ENCODE measurements around the gene USP47.

The USP47 gene

DNA sequence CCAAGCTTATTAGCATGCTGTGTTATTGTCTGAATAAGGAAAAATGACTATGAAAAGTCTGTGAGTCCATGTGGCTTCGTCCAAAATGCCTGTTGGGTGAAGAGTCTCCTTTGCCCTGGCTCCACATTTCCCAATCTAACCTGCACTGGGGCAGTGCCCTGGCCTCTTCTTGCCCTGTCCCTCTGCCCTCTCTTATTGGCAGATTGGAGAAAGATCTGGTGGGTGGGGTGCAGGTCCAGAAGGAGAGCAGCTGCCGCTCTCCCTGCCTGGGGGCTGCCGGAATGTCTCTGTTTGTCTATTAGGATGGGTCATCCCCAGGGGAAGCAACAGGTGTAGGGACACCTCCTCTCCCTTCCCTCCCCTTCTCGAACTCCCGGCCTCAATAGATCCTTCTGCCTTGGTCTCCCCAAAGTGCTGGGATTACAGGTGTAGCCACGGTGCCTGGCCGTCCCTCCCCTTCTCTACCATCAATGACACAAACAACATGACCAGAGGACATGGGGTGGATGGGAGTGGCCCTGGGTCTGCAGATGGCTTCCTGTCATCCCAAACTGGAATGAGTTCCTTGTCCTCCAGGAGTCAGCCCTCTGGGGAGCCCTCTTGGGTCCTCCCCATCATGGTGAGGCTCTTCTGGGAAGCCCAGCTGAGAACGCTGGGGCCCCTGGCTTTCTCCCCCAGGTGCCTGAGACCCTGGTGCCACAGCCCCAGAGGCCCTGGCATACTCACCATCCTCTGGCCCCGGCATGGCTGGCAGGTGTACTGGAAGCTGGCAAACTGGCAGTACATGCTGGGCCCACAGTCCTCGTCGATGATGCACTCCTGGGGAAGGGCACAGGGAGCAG, 126.1 kb downstream of the USP47 start:
- DNase-seq = no peak

DNA sequence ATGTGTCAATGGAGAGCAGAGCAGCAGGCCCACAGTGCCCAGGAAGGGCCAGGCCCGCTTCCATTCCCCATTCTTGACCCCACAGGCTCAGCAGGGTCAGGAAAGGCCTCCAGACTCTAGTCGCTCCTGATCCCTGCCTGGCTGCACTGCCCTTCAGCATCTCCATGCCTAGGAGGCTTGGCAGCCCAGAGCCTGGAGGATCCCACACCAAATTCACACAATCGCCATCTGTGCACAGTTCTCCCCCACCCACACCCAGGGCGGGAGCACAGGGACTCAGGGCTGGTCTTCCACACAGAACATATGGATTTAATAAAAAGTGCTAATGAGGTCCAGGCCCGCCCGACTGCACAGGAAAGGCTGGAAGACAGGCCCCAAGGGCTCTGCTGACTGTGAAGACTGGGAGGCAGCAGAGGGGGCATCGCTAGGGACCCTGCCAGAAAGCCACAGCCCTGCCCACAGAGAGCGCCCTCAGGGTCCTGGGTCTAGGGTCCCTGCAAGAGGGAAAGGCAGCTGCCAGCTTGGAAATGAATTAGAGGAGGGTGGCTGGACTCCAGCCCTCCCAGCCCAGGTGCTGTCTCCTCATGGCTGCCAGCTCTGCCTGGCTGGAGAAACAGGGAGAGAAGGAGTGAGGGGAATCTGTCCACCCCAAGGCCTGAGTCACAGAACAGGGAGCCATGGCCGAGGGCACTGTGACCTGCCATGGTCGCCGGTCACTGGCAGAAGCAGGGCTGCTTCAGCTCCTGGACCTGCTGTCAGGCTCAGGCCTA, 126.9 kb downstream of the USP47 start:
- DNase-seq = no peak

DNA sequence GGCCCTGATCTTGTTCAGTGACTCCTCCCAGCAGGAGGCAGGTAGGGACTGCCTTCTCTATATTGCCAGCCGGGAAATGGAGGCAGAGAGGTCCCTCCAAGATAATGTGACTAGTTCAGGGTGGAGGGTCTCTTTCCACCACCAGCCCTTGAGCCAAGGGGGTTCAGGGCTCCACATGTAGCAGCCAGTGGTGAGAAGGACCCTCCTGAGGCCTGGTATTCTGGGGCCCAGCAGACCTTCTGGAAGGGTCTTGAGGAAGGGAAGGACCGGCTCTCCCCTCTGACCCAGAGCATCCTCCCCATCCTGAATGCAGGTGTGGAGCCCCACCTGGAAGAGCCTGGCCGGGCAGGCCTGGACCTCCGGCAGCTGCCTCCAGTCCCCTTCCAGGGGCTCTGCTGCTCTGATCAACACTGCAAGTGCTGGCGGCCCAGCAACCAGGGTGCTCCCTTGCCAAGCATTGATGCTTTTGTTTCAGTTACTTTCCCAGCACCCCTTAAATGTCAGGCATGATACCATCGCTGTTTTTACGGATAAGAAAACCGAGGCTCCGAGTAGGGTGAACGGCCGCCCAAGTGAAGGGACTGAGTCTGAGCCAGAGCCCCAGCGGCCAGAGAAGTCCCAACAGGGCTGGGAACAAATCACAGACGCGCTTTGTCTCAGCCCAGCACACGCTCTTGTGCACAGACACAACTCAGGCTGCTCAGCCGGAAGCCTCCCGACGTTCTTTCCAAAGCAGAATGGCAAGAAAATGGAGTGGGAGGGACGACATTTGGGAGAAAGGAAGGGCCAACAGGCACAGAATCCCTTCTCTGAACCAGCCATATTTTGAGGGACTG, 127.8 kb downstream of the USP47 start:
- DNase-seq = no peak

DNA sequence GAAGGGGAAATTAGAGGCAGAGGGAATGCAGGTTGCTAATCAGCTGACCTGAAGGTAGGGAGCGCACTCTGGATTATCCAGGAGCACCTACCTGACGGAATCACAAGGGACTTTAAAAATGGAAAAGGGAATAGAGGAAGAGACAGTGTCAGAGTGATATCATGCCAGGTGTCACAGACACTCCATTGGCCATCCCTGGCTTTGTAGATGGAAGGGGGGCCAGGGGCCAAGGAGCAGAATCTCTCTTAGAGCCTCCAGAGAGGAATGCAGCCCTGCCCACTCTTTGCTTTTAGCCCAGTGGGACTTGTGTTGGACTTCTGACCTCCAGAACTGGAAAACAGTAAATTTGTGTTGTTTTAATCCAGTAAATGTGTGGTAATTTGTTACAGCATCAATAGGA, 128.8 kb downstream of the USP47 start:
- DNase-seq = no peak

DNA sequence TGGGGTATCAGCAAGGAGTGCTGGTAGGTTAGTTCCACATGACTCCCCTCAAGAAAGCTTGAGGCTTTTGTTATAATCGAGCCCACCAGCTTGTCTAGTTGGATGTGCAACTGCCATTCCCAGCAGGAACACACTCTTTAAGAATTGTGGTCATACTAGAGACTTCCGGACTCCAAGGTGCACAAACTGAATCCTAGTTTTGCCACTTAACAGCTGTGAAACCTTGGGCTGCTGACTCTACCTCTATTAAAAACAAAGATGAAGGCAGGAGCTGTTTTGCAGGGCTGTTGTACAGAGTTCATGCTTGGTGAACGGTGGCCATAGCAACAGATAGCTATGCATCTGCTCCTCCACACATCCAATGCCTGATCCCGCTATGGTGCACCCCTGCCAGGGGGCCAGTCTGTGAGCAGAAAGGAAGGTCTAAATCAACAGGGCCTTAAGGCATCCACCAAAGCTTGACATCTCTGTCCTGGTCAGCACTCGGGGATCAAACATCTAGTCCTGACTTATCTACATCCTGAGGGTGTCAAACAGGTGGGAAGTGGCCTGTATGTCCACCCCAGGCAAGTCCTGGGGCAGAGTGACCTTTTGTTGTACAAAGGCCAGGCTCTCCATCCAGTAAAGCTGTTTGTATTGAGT, 130.3 kb downstream of the USP47 start:
- no peak for DNase-seq

DNA sequence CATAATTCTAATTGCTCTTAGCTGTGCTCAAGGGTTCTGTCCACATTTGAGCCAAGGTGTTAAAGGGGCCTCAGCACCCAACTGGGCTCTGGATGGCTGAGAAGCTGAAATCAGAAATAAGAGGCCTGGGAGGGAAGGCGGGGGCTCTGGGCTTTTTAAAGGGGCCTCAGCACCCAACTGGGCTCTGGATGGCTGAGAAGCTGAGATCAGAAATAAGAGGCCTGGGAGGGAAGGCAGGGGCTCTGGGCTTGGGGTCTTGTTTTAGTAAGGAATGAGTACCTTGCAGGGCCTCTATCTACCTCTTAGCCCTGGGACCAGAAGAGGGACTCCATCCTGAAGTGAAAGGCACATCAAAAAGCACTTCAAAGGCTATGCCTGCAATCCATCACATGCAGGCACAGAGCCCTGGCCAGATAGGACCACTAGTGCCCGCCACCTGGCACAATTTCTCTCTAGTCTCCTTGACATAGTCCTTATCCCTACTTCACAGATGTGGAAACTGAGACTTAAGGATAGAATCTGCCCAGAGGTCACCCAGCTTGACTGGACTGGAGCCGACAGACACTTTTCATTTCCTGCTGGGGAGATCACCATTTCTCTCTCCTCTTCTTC, 131.1 kb downstream of the USP47 start:
- DNase-seq = no peak

DNA sequence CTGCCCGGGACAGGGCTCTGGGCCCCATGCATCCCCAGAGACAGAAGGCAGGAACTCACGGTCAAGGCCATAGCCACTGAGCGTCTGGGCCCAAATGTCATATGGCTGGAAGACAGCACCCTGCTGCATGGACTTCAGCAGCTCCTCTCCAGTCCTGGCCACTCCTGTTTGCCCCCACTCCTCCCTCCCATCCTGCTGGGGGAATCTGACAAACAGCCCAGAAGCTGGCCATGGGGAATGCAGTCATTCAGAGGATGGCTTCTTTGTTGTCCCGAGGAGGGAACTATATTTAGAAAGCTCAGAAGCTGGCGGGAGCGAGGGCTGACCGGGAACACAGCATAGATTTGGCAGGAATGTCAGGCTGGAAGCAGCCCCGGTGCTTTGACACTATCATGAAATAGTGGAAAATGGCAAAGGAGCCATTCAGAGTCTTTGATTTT, 131.6 kb downstream of the USP47 start:
- no peak for DNase-seq

DNA sequence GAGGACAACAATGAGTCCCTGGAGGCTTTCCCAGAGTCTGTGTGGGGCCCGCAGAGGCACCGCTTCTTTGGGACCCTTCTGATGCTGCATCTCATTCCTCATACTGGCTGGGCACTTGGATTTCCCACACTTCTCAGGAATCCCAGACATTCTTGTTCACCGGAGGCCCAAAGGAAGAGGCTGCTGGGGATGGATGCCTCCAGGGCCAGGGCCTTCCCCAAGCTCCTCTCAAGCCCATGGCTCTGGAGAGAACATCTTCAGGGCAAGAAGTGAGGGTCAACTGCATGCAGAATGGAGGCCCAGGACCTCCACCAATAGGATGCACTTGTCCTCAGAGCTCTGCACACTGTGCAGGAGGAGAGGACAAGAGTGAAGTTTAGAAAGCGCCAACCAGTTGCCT, 132.1 kb downstream of the USP47 start:
- DNase-seq = no peak

DNA sequence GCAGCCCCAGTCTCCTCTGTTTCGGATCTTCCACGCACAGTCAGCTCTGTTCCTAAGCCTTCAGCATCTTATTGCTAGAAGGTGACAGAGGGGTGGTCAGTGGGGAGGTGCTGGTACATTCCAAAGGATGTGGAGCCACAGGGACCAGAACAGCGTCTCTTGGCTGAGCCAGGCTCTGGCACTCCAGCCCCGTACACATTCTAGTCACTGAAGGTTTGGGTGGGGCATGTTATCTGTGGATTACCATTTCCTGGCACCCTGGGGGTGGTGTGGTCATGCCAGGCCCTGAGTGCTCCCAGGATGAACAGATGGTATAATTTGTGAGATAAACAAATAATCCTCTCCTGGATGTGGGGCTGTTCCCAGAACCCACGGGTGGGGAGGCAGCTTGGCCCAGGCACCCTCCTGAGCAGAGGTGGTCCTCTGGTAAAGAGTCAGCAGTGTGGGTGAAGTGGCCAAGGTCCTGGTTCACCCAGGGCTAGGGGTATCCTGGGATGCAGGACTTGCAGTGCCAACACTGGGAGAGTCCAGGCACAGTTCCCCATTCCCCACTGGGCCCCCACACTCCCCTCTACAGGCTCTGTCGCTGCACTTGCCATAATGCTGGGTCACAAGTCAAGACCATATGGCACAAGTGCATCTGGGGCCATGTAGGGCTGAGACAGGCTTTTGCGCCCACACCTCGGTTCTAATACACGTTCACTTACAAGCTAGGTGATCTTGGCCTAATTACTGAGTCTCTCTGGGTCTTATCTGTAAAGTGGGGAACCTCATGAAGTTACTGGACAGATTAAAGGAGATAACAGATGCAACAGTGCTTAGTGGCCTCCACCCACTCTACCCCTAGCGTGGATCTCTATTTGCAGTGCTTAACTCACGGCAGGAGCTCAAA, 133.7 kb downstream of the USP47 start:
- DNase-seq = no peak

DNA sequence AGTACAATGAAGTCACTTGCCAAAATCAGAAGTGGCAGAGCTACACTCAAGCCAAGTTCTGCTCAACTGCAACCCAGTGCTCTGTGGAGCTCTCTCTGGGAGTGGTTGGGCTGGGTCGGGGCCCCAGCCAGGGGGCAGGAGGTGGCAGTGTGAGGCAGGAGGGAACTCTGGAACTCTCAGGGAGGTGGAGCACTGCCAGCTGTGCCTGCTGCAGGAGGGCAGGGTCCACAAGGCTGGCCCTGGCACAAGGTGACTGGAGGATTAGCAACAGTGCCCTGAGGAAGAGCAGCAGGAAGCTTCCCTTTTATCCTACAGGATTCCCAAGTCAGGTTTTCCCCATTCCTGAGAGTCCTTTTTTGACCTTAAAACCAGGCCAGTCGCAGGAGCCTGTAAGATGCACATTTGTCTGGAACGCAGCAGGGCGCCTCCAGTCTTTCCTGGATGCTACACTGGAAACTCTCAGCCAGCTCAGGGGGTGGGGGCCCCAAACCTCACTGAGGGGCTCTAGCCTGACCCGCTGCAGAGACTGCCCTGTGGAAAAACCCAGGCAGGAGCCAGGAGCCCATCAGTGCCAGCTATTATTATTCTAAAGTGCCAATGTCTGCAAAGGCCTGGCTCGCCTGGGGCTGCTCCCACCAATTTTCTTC, 134.8 kb downstream of the USP47 start:
- DNase-seq = no peak

DNA sequence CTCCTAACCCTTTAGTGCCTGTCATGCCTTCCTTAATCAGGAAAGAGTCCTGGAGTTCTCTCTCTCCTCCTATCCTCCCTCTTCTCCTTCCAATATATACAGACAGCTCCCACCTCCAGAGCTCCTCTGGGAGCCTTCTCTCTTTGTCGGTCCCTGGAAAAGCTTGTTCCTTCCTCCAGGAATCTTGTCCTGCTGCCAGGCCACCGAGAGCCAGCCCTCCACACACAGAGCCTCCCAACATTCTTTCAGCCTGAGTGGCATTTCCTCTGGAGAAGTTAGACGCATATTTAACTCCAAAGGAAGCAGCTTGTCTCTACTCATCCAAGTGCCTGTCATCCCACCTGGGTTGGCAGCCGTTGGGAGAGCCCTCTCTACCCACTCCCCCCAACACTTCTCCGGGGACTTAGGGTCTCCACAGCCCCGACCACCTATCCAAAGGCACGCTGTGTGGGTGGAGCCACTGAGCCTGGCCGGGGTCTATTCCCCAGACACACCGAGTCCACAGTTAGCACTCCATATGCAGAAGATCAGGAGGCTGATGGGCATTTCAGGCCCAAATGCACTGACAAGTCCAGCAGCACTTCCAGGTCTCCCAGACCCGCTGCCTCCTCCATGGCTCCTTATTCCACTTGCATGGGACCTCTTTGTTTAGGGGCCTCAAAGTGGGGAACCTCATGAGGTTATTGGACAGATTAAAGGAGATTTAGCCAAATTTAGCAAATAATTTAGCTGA, 135.6 kb downstream of the USP47 start:
- no peak for DNase-seq

DNA sequence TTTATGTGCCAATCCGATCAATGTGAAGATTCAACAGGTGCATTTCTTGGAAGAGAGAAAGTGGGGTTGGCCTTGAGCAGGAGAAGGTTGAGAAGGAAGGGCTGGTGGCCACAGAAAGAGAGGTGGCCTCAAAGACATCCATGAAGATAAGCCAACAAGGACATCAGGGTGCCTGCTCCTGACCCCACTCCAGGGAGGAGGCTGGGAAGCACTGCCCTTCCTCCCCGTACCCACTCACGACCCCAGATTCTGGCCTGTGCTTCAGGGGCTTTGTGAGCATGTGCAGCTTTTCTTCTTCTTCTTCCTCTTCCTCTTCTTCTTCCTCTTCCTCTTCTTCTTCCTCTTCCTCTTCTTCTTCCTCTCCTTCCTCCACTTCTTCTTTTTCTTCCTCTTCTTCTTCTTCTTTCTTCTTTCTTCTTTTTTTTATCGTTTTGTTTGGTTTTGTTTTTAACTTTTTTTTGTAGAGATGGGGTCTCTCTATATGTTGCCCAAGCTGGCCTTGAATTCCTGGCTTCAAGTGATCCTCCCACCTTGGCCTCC, 136.4 kb downstream of the USP47 start:
- DNase-seq = no peak

DNA sequence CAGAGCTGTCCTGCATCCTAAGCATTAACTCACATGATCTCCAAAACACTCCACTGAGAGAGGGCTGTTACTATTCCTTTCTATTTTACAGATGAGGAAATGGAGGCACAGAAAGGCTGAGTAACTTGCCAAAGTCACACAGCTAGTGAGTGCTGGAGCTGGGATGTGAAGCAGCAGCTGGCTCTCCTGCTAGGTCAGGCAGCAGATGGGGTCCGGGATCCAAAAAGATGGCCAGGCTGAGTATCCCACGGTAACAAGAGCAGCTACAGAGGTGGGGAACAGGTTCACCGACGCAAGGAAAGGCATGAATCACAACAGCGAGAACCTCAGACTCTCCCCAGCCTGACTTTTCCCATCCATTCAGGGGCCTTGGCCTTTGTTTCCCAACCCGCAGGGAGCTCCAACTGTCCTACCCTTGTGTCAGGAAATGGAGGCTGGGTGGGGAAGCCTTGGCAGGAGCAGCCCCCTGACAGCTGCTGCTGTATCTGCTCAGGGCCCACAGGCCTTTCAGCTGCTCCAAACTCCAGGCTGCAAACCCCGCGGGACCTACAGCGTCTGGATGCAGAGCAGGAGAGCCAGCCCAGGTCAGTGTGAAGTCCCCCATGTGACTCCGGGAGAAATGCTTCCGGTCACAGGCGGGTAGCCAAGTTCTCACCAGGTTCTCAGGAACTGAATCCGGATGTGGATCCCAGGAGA, 137.2 kb downstream of the USP47 start:
- no peak for DNase-seq

DNA sequence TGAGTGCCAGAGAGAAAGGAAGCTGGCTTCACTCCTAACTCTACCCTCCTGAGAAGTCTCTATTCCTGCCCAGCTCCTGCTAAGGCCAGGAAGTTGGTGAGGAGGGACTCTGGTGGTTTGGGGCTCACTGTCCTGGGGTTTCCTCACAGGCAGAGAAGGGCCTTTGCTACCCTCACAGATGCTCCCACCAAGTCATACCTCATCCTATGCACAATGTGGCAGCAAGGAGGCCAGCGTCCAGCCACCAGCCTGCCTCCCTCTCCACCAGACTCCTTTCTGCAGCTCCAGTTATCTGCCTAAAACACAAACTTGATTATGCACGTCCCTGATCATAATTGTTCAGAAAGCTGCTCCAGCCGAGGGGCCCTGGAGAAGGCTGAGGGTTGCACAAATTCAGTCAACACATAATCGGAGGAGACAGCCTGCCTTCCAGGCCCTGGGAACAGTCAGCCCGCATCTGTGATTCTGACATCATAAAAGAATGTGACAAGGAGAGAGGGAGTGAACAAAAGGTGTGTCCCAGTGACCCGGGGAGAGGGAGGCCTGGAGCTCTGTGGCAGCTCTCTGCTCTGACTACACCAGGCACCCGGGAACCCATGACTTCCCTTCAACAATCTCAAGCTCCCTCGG, 137.8 kb downstream of the USP47 start:
- DNase-seq = no peak

DNA sequence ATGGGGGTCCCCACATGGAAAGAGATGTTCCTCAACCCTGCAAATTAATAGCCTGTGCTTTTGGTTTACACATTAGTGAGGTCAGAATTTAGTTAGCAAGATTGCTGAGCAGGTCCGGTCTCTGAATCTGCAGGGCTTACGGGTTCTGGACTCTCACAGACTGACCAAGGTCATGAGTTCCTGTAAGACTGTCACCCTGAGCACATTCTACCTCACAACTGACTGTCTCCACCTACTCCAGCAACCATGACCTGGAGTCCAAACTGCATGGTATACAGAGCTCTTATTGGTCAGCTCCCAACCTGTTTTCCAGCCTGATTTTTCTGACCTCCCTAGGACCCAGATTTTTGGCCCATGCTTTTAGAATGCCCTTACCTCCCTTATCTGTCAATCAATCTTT, 138.4 kb downstream of the USP47 start:
- DNase-seq = no peak

DNA sequence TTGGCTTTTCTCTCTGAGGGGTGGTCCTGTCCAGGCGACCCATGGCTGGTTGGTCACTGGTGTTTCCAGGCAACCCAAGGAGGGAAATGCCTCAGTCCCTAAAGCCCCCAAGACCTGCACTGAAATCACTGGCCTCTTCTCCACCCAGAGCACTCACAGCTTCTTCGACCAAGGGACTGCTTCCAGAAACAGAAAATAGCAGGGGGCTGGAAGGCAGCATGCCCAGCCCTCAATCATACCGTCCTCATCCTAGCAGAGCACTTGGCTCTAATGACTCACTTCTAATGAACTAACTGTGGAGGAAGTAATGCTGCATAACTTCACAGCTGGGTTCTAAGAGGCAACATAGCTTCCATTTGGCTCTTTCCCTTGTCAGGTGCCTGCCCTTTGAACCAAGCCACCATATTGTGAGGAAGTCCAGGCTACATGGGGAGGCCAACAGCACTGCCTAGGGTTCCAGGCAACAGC, 139.1 kb downstream of the USP47 start:
- no peak for DNase-seq

DNA sequence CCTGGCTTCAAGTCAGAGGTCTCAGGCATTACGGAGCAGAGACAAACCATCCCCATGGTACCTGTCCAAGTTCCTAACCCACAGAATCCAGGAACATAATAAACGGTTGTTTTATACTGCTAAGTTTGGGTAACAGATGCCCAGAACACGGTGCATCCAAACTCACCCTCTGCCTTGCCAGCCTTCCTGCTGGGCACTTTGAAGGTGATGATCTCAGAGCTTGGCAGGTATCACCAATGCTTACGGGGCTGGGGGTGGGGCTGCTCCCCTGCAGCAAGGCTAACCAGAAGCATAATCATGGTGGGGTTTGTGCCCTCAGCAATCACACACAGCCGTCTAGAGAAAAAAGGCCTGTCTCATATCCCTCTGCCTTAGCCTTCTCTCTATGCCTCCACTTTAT, 139.6 kb downstream of the USP47 start:
- DNase-seq = no peak

DNA sequence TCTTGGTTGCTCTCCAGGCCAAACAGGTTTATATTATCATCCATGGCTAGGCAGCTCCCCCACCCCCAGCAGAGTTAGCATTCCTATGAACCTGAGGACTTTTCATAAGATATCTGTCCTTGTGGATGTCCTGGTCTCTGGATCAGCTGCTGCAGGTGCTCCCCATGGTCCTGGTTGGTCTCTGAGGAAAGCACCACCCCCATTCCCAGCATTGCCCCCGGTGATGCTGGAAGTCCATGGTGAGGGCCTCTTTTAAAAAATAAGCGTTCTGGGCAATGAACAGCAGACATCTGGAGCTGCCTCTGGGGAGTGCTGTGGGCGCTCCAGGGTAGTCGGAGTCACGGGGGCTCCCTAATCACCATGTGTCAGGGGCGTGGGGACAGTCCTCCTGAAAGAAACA, 140.1 kb downstream of the USP47 start:
- DNase-seq = no peak

DNA sequence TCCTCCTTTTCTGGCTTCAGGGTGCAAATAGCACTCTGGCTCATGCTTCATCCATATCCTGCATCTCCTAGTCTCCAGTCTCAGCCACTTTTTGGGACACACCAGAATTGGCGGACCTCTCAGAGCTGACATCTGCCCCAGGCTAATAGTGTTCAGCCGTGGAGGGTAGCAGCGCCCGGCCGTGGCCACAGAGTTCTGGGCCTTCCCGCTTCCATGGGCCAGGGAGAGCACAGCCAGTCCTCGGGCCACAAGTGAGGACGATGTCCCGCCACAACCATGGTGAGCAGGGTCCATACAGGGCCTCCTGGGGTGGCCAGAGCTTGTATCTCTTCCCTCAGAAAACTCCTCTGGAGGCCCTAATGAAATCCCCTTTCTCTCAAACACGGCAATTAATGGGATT, 140.7 kb downstream of the USP47 start:
- no peak for DNase-seq
